Activated CD8-positive, alpha-beta memory T cell treated with anti-CD3 and anti-CD28 coated beads, Interleukin-2, amount 50 U/mL, for 1 hour (primary cell): Measurements from ENCODE around the gene KCNJ15.

Experiments
- DNase-seq: peaks from one replicate; pipeline ENCODE4 v3.0.0-alpha.2; 2020; ENCODE audit errors: extremely low read depth

KCNJ15 gene

GRCh38 chr21:38354746-38355145 is 98.0 kb downstream of the KCNJ15 start:
- DNase-seq, result no peak

- DNase-seq, result no peak
These were observed 98.6 kb downstream of the KCNJ15 start for GRCh38 chr21:38355353-38355752.

- DNase-seq, result peak; percentile 13
These were observed 99.4 kb downstream of the KCNJ15 start for GRCh38 chr21:38355992-38356781.
